DMS 273 (cell line): ENCODE results near the gene WDR1.
A peak's percentile ranks its signal among the peaks of the same experiment; 100 is the strongest.

ENCODE experiments used
- DNase-seq: peaks from one replicate; lab custom pipeline; 2025; ENCODE audit not compliant: unreplicated experiment; lab: John Stamatoyannopoulos, UW

Gene WDR1

DNA sequence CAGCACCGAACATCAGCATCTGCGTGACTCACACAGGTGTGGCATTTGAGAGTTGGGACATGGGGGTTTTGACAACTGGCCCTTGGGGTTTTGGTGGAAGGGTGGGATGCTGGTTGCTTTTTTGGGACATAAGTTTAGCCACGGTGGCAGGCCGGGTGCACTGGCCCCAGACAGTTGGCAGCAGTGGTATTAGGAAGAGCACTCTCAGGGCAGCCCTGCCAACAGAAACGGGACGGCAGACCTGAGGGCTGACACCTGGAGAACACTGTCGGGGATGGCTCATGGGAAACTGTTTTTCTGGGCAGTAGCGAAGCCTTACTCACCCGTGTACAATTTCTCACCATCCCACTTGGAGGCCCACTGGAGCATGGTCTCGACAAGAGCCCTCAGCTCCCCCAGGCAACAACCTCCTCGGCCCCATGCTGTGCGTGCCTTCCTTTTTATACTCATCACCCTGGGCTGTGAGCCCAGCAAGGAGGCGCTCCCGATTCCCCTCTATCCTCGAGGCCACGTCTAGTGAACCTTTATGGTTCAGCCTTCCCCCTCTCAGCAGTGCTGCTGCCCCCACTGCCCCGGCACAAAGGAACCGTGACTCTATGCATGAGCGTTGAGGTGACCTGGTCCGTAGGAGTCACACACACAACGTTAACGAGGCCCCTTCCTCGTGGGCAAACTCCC is 30.6 kb downstream of the WDR1 start:
- no peak for DNase-seq

DNA sequence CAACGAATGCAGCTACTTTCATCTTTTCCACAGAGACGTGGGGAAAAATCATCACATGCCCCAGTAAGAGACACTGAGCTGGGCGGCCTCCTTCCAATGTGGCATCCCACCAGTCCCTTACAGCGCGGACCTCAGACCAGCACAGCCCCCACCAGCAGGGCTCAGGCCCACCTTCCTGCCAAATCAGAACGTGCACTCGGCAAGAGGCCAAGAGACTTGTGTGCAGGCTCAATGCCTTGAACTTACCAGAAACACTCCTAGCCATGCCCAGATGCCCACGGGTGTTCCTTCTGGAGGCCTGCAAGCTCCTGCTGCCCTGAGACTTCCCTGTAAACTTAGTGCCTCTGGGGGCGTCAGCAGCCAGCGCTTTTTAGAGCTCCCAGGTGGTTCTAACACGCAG is 31.2 kb downstream of the WDR1 start:
- DNase-seq: no peak

DNA sequence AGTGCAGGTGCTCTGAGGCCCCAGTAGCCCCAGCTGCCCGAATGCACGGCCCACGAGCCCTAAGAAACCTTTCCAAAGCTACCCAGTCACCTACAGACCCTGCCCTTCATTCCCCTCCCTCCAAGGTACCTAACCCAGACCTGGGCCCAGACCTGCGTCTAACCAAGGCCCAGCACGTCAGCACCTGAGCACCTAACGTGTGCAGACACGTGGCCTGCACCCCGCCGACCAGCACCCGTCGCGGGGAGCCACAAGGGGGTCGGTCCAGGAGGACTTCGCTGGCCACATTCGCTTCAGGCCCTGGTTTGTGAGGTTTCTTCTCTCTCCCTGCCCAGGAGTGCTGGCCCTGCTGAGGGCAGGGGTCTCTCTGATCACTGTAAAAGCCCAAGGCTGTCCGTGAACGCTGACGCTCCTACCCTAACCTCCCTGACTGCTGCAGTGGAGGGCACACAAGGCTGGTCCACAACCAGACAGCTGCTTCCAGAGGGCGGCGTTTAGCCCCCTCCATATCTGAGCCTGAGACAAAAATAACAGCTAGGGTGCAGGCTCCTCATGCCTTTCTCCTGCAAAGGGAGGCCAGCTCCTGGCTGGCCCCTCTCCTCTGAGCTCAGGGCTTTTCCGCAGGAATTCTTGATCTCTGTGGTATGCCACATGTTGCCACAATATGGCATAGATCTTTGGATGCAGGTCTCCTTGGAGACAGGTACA is 31.8 kb downstream of the WDR1 start:
- DNase-seq: no peak

GRCh38 chr4:10083861-10084641 is 32.5 kb downstream of the WDR1 start:
- no peak for DNase-seq

- DNase-seq: no peak
Observed at GRCh38 chr4:10083331-10083771, 33.2 kb downstream of the WDR1 start.

DNA sequence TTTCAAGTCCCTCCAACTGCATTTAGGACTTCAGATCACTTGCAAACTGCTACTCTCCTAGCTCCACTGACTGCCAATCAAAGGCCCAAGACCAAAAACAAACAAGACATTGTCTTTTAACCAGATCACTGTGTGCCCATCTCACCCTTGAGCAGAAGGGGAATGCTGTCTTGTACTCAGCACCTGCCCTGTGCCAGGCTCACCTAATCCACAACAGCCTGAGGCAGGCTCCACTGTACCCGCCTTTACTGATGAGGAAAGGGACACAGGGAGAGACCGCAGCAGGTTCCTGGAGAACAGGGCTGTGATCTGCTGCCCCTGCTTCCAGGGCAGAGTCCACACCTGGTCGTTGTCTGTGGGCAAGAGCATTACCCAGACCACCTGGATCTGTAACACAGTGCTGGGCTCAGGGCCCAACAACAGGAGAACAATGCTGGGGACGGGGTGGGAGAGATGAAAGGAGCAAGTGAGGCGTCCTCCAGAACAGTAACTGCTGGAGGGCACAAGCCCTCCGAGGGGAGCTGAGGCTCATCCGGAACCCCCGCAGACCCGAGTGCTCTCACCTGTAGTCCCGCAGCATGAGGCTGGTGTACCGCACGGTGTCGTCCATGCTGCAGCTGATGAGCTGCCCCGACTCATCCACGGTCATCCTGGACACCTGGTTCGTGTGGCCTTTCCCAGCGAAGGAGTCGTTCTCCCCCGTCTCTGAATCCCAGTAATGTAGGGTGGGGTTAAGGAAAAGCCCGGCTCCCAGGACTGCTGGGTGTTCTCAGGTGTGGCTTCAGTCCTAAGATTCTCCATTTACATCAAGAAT is 33.9 kb downstream of the WDR1 start:
- no peak for DNase-seq

- no peak for DNase-seq
Observed at GRCh38 chr4:10082047-10082446, 34.6 kb downstream of the WDR1 start.

- DNase-seq: no peak
Observed at GRCh38 chr4:10081218-10081606, 35.4 kb downstream of the WDR1 start.

GRCh38 chr4:10080589-10081217 is 35.9 kb downstream of the WDR1 start:
- no peak for DNase-seq

- DNase-seq: no peak
Observed at GRCh38 chr4:10079912-10080588, 36.5 kb downstream of the WDR1 start.

GRCh38 chr4:10079256-10079655 is 37.3 kb downstream of the WDR1 start:
- DNase-seq: no peak

DNA sequence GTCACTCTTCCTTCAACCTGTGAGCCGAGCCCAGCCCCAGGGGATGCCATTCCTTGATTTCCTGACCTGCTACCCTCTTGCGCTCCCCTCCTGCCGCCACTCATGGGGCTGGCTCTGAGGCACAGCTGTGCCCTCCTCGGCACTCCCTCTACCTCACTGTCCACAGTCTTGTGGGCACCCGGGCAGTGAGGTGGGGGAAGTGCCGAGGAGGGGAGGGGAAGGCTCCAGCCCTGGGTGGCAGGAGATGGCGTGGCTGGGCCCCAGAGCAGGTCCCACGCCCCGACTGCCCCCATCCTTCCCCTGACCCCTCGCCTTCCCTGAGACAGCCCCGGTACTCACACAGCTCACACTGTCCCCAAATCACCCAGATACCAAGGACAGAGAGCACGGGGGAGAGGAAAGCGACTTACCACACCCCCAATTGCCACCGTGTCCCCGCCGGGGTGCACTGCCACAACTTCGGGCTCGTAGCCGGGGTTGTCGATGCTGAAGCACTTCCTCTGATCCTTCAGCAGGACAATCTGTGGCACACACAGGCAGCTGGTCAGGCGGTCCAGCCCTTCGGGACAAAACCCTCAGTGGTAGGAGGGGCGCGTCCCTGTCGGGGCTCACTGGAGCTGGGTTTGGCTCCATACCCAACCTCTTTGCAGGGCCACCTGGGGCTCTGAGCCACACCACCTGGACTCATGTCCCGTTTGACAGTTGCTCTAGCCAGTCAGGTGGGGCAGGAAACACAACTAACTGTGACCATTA is 37.9 kb downstream of the WDR1 start:
- no peak for DNase-seq

DNA sequence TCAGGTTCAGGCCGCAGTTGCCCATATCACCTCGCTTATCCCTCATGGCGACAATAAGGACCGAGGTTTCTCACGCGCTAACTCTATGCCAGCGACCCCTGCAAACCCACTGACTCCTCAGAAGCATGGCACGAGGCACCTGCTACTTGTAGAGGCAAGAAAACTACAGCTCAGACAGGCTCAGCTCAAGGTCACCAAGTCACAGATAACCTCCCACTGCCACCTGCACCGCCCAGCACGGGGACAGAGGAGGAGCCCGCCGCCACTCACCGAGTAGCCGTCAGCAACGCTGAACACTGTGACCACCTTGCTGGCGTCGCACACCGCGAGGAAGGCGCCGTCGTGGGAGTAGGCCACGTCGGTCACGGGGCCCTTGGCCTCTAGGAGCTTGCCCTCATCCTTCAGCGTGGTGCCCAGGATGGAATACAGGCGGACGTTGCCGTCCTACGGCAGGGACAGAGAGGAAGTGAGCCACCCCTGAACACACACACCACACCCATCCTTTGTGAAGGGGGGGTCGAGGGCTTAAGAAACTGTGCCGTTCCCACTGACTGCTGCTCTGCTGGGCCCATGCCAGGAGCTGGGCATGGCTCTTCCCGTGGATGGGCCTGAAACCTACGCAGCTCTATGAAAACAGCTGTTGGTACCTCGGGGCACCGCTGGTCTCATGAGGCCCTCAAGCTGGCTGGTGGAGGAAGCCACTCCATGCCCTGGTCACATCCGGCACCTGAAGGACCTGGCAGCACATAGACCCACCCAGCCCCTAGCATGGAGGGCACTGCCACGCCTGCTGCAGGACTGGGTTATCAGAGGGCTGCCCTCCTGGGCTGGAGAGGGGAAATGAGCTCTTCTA is 38.9 kb downstream of the WDR1 start:
- DNase-seq: no peak

GRCh38 chr4:10077076-10077475 is 39.5 kb downstream of the WDR1 start:
- DNase-seq: no peak

DNA sequence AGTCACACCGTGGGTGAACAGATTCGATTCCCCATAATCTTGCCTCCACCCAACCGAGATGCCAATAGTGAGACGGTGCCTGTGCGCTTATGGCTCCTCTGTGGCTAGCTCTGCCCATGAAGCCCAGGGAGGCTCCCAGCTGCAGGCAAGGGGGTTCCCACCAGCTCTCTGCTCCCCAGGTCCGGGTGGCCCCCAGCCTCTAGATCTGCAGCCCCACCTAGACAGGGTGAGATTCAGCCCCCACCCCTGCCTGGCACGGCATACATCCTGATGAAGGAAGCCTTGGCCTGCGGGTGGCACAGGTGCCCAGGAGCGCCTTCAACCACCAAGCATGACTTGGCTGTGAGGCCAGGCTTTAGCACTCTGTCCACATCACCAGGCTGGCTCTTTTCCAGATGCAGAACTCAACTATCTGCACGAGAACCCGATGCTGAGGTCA is 40.6 kb downstream of the WDR1 start:
- no peak for DNase-seq

- DNase-seq: no peak
Observed at GRCh38 chr4:10075158-10075863, 41.3 kb downstream of the WDR1 start.

GRCh38 chr4:10074767-10075105 is 41.9 kb downstream of the WDR1 start:
- DNase-seq: peak; percentile 44
